Fibroblast of the aortic adventitia (primary cell): Measurements from ENCODE around the gene MUC4. TPM values are rescaled to one million over a fixed set of nuclear protein-coding genes. Genes with fewer than 3 reads are reported as not detected.
A peak's percentile ranks its signal among the peaks of the same experiment; 100 is the strongest.

Experiments used
- DNase-seq: peaks from one replicate; pipeline ENCODE4 v3.0.0-alpha.2; 2010; ENCODE audit warnings: low read depth
- H3K4me3 ChIP-seq: 2 replicates; pipeline ENCODE4 v1.5.1; 2011; ENCODE audit warnings: low read depth, mild to moderate bottlenecking, control low read depth, low read length, moderate library complexity
- total RNA-seq: library from RNA; depleted of rRNA; stranded (reverse); fragments of >200 nt; gene quantifications from 2 replicates; pipeline ENCODE4 v1.2.3, GENCODE V29; 2012; ENCODE audit warnings: low replicate concordance
- TF ChIP-seq, protein P1 (sequence below): IDR thresholded peaks from 2 replicates; pipeline ENCODE4 v1.5.1; 2011; ENCODE audit warnings: mild to moderate bottlenecking, low read length, control low read depth, inconsistent platforms; ENCODE audit not compliant: insufficient read depth

Gene MUC4, protein sequence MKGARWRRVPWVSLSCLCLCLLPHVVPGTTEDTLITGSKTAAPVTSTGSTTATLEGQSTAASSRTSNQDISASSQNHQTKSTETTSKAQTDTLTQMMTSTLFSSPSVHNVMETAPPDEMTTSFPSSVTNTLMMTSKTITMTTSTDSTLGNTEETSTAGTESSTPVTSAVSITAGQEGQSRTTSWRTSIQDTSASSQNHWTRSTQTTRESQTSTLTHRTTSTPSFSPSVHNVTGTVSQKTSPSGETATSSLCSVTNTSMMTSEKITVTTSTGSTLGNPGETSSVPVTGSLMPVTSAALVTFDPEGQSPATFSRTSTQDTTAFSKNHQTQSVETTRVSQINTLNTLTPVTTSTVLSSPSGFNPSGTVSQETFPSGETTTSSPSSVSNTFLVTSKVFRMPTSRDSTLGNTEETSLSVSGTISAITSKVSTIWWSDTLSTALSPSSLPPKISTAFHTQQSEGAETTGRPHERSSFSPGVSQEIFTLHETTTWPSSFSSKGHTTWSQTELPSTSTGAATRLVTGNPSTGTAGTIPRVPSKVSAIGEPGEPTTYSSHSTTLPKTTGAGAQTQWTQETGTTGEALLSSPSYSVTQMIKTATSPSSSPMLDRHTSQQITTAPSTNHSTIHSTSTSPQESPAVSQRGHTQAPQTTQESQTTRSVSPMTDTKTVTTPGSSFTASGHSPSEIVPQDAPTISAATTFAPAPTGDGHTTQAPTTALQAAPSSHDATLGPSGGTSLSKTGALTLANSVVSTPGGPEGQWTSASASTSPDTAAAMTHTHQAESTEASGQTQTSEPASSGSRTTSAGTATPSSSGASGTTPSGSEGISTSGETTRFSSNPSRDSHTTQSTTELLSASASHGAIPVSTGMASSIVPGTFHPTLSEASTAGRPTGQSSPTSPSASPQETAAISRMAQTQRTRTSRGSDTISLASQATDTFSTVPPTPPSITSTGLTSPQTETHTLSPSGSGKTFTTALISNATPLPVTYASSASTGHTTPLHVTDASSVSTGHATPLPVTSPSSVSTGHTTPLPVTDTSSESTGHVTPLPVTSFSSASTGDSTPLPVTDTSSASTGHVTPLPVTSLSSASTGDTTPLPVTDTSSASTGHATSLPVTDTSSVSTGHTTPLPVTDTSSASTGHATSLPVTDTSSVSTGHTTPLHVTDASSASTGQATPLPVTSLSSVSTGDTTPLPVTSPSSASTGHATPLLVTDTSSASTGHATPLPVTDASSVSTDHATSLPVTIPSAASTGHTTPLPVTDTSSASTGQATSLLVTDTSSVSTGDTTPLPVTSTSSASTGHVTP (N-terminal part only)
- not detected in 2 replicates for total RNA-seq

DNA sequence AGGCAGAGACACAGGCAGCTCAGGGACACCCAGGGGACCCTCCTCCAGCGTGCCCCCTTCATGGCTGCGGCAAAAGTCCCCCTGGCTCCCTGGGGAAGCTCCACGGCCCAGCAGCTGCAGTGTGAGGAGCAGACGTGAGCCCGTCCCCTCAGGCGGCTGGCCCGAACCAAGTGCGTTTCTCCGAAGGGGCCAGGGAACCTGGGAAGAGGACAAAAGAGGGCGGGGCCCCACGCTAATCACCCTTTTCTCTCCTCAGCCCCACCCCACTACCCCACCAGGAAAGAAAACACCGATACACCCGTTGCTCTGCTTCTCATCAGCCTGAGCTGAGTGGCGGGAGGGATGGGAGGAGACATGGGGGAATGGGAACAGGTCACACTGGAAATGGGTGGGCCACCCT lies at the start of gene MUC4:
Gene MUC4, minus strand, starts transcription at position 174 of the 400 bp plus-strand sequence. Its CDS starts 112 bp downstream, at position 62.
- DNase-seq, result no peak
- no peak within 1 kb of the TSS for H3K4me3 ChIP-seq
- TF ChIP-seq, protein P1, sequence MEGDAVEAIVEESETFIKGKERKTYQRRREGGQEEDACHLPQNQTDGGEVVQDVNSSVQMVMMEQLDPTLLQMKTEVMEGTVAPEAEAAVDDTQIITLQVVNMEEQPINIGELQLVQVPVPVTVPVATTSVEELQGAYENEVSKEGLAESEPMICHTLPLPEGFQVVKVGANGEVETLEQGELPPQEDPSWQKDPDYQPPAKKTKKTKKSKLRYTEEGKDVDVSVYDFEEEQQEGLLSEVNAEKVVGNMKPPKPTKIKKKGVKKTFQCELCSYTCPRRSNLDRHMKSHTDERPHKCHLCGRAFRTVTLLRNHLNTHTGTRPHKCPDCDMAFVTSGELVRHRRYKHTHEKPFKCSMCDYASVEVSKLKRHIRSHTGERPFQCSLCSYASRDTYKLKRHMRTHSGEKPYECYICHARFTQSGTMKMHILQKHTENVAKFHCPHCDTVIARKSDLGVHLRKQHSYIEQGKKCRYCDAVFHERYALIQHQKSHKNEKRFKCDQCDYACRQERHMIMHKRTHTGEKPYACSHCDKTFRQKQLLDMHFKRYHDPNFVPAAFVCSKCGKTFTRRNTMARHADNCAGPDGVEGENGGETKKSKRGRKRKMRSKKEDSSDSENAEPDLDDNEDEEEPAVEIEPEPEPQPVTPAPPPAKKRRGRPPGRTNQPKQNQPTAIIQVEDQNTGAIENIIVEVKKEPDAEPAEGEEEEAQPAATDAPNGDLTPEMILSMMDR, result no peak

DNA sequence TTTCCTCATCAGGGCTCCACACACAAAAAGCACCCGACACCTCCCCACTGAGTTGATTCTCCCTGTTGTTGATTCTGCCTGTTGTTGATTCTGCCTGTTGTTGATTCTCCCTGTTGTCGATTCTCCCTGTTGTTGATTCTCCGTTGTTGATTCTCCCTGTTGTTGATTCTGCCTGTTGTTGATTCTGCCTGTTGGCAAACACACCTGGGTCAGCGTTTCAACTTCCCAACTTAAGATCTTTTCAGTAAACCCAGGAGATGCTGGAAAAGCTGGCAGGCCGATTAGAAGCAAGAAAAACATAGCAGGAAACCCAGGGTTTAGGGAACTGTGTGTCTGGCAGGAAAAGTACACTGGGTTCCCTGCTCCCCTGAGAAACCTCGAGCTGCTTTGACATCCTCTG lies 48.7 kb upstream of the MUC4 start:
- H3K4me3 ChIP-seq, result no peak overlapping the region
- no peak for DNase-seq
- TF ChIP-seq, protein P1, result no peak

DNA sequence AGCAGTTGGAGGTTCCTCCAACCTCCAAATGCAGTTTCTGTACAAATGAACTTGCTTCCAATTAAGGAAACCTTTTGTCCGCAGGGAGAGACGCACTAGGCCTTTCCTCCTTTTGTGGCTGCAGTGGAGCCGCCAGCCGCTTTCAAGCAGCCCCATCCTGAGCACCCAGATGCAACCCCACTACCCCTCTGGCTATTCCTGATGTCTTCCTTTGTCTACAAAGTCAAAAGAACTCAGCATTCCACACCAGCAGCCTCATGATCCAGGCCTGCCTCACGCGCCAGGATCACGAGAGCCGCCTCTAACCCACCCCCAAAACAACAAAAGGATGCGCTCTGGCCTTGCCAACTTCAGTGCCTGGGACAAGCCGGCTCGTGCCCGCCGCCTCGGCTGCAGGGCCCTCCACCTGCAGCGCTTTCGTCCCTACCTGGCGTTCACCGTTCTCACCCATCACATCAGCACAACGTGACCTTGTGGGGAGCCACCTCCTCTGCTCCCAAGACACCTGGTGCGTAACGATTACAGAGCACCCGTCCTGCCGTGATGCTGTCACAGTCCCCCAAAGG lies 48.2 kb upstream of the MUC4 start:
- DNase-seq, result no peak
- H3K4me3 ChIP-seq, result no peak overlapping the region
- TF ChIP-seq, protein P1, result no peak

DNA sequence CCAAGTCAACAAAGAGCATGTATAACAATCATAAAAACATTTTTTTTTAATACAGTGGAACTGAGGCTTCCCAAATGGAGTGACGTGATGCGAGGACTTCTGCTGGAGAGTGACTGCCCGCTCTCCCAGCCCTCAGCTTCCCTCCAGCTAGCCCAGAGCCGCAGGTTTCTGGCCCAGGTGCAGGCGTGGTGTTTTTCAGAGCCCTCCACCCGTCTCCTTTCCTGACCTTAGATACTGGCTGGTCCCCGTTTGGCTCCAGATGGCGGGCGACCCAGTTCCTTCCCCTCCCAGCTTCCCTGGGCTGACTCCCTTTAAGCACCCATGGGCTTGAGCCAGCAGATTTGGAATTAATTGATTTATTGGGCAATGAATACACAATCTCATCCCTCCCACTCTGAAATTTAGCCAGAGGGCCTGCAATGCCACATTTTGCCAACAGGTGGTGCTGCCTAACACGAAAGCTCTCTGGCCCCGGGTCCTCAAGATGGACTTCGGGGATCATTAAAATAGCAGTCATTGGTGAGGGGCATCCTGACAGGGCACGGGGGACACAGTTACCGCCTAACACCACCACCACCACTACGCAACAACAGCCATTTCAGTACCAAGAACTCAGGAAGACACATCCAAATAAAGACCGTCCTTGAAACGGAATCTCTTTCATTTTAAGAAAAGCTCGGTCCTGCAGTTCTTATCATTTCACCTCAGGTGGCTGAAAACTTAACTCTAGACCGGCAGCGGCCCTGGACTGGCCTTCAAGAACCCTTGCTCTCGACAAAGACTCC lies 47.5 kb upstream of the MUC4 start:
- peak; percentile 75 for DNase-seq
- TF ChIP-seq, protein P1, result peak; percentile 99

DNA sequence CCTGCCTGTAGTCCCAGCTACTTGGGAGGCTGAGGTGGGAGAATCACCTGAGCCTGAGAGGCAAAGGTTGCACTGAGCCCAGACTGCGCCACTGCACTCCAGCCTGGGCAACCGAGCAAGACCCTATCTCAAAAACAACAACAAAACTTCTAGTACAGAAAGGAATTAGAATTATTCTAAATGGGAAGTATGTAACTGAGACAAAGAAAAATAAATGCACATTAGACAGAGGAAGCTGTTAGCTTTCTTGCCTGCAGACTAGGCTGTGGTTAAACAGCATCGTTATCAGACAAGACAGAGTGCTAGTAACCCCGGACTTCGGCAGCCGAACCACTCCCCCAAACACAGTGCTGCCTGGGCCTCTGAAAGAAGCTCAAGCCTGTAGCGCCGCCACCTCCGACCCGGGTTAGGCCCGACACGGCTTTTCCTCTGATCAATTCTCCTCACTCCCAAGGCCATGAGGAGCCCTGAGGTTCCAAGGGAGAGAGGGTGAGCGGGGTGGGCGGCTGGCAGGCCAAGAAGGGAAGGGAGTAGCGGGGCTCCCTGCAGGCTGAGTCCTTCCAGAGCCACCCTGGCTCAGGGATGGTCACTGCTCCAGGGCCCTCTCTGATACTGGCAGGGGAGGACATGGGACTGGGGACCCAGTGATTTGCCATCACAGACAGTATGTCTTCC lies 44.8 kb upstream of the MUC4 start:
- TF ChIP-seq, protein P1, result no peak

More for the DNA sequence above, 47.5 kb upstream of the MUC4 start:
- peak overlapping the region; percentile 39 for H3K4me3 ChIP-seq

More for the DNA sequence above, 44.8 kb upstream of the MUC4 start:
- no peak for DNase-seq
- no peak overlapping the region for H3K4me3 ChIP-seq
